Activated CD4-positive, alpha-beta T cell treated with anti-CD3 and anti-CD28 coated beads for 24 hours (primary cell): Measurements from ENCODE around the gene DTX1.
"Not testable (repeated sequence)": the region's sequence is repeated elsewhere in the genome, so short reads cannot be mapped to it uniquely, and the experiment has no call there.

Experiments used
- DNase-seq, 2 donors: peaks; one replicate each; pipeline ENCODE4 v3.0.0-alpha.2; 2020; ENCODE audit warnings: low read depth in 2 of 2

DTX1 gene

DNA sequence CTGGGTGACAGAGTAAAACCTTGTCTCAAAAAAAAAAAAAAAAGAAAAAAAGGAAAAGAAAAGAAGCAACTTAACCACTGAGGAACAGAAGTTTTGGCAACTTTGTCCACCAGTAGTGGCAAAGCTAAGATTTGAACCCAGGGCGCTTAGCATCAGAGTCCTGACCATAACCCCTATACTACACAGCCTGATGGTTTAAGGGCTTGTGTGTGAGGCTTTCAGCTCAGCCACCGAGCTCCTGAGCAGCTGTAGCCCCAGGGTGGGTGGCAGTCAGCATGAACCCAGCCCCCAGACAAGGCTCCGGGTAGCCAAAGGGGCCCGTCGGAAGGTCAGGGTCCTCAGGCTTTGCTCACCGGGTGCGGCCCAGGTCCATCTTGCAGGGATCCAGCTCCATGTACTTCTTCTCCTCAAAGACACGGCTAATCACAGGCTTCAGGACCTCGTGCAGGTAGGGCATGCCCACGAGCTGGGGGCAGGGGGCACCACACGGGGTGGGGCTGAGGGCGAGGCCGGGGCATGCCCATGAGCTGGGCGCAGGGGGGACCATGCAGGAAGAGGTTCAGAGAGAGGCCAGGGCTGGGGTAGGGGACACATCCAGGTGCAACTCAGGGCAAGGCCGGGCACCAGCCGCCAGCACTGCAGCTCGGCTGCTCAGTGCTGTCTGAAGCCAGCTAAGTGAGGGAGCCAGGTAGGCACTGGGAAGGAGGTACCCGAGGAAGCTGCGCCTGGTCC, 58.1 kb downstream of the DTX1 start:
- DNase-seq: no peak

DNA sequence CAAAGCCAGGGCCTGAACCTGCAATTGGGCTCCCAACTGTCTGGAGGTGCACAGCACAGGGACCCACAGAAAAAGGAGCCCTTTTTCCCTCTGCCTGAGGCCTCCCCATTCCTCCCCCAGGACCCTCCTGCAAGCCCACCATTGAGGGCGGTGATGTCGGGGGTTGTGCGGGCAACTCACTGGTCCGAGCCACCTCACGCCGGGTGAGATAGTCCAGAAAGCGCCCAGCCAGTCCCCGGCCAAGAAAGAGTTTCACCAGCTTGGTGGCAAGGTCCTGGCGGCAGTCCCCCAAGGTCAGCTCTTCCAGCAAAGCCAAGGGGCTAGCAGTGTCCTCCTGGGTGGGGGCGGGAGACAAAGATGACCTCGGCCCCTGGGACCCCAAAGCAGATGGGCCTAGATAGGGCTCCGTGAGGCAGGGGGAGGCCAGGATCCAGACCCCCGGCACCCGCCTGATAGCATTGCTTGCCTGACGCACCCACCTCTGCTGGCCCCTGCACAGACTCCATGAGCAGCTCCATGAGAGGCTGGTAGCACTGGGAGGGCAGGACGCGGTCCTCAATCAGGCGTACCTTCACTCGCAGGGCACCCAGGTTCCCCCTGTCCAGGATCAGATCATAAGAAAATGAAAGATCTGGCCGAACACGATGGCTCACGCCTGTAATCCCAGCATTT, 59.1 kb downstream of the DTX1 start:
- DNase-seq: no peak

GRCh38 chr12:113116875-113117274, 60.3 kb downstream of the DTX1 start:
- no peak for DNase-seq

GRCh38 chr12:113117684-113118083, 61.2 kb downstream of the DTX1 start:
- not testable (repeated sequence) for DNase-seq

DNA sequence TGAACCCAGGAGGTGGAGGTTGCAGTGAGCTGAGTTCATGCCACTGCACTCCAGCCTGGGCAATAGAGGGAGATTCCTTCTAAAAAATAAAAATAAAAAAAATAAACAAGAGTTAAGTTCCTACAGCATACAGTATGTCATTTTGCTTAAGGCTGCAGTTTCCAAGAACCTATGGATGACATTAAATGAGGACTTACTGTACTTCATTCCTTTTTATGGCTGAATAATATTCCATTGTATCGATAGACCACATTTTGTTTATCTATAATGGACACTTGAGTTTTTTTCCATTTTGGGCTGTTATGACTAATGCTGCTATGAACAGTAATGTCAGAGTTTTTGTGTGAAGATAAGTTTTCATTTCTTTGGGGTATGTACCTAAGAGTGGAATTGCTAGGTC, 61.6 kb downstream of the DTX1 start:
- no peak for DNase-seq

DNA sequence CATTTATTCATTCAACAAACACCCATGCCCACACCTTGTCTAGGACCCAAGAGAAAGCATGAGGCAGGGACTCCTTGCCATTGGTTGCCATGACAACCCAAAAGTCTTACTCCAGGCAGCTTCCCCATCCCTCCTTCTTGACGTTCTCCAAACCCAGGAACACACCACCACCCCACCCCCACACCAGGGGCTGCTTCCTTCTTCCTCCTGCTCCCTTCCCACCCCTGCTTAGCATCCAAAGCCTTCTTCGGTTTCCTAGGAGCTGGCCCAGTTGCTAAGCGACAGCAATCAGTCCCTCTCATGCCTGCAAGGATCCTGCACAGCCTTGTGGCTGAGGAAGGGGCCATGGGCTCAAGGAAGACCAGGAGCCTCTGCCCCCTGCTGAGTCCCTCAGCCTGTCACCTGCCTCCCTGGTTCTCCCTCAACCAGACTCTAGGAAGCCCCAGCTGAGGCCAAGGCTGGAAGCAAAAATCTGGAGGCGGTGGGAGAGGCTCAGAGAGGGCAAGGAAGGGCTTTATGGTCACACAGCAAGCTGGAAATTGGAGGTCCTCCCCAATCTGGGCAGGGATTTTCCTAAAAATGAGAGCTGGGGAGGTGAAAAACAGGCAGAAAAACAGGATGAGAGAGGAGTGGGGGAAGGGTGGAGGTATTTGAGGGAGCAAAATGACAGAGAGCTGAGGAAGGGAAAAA, 63.6 kb downstream of the DTX1 start:
- DNase-seq: no peak

DNA sequence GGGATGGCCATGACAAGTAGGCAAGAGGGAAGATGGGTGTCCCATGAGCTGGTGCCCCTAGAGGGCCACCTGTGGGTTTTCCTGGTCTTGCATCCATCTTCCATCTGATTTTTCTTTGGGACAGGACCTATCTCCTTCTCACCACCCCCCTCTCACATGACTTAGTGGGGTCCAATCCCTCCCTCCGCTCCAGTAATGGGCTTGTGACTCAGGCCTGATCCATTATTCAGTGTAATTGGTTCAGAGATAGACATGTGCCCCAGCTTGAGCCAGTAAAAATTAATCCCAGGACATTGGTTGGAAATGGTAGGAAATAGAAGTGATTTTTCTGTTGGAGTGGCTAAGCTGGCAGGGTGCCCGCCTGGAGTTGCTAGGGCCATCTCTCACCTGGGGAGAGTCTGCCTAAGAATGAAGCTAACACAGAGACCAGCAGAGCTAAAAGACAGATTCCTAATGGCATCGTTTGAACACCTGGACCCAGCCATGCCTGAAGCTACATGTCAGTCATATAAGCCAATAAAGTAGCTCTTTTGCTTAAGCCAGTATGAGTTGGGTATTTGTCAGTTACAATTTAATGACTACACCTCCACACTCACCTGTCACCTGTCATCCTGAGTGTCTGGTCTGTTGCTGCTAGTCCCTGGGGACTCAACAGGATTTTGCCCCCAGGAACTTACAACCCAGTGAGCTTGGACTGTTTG, 64.3 kb downstream of the DTX1 start:
- no peak for DNase-seq

DNA sequence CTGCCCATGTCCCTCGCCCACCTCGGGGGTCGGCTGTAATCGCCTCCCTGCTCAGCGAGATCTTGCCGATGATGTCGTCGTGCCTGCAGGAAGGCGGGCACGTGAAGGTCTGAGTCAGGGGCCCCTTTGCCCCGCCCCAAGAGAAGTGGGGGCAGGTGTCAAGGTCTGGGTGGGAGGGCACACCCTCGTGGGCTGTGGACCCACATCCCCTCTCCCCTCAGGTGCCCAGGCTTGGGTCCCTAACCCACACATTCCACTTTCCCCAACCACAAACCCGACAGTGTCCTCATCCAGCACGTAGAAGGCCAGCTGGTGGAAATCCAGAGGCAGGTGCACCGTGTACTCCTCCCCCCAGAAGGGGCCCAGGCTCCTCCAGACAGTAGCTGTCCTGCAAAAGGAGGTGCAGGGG, 71.3 kb downstream of the DTX1 start:
- DNase-seq: no peak

- DNase-seq: no peak
These were observed 72.5 kb downstream of the DTX1 start for GRCh38 chr12:113128802-113129663.

DNA sequence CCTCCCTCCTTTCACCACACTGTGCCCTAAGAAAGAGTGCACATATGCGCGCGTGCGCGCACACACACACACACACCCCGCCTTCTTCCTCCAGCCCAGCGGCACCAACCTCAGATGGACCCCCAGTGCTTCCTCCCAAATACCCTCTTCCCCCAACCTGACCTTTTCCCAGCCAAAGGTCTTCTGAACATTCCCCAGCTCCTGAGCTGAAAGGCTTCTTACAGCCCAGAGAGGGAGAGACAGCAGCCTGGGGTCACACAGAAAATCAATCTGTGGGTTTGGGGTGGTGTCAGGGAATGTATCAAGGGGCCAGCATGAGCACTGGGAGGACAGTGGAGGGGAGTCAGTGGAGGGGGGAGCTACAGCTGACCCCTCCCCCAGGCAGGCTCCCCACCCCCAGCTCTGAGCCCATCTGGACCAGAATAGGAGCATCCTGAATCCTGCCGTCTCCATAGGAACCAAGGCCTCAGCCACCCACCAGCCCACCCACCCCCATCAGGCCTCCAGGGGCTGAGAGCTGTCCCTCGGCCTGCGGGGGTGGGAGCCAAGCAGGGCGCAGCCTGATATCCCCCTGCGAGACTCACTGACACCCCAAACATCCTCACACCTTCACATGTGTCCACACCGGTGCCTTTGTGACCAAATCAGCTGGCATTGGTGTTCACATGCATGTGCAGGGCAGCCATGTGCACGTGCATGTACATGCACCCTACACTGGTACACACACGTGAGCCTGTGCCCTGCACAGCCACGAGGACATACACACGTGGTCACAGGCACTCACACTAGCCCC, 73.3 kb downstream of the DTX1 start:
- DNase-seq: no peak

GRCh38 chr12:113130457-113131135, 74.1 kb downstream of the DTX1 start:
- no peak for DNase-seq

DNA sequence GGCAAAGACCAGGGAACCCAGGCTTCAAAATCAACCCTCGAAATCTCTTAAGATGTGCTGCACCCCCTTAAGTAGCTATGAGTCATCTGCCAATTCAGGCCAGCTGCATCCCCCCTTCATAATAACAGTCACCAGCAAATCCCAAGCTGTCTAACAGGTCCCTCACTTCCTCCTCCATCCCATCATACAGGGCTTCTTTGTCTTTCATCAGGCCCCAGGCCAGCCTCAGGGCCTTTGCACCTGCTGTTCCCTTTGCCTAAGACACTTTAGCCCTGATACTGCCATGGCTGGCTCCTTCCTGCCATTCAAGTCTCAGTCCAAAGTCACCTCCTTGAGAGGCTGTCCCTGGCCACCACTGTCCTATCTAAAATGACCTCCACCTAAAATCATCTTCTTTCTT, 75.0 kb downstream of the DTX1 start:
- DNase-seq: no peak

DNA sequence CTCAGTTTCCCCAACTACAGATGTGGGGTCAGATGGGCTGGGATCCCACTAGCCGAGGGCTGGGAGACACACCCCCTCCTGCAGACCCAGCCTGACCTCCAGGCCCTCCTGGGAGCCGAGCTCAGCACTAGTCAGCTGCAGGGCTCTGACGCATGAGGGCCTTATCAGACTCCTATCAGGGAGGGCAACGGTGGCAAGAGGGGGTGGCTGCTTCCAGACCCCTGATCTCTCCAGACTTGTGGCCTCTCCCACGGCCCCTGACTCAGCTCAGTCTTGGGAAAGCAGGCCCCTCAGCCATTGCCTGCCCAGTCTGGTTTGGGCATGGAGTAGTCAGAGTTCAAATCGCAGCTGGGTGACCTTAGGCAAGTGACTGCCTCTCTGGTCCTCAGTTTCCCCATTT, 76.5 kb downstream of the DTX1 start:
- no peak for DNase-seq

DNA sequence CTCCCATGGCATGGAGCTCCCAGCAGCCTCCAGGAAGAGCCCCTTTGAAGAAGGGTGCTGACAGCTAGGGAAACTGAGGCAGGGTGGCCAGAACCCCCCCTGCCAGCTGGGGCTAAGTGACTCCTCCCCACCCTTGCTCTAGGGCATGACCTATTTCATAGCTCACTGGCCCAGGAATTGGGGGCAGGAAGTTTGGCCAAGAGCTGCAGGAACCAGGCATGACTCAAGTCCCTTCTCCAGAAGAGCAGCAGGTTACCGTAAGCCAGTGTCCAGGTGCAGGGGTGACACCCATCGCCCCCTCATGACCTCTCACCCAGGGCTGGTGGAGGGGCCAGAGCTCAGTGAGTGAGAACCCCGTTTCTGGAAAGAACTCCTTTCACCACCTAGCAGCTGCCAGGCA, 77.1 kb downstream of the DTX1 start:
- no peak for DNase-seq

- DNase-seq: no peak
These were observed 77.5 kb downstream of the DTX1 start for GRCh38 chr12:113134071-113134470.

DNA sequence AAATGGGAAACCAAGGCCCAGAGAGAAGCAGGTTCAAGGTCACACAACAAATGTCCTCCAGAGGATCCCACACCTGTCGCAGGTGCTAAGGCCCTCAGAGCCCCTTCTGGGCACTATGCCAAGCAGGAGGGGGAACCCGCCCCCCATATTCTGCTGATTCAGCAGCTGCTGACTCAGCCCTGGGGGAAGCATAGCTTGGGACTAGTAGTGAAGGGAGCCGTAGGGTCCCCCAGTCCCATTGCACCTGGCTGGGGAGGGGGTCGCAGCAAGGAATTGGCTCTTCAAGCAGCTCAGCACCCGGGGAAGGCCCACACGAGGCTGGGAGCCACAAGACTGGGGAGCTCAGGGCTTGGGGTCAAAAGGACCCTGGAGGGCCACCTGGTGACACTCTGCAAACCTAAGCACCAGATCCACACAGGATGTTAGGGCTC, 78.0 kb downstream of the DTX1 start:
- DNase-seq: no peak

DNA sequence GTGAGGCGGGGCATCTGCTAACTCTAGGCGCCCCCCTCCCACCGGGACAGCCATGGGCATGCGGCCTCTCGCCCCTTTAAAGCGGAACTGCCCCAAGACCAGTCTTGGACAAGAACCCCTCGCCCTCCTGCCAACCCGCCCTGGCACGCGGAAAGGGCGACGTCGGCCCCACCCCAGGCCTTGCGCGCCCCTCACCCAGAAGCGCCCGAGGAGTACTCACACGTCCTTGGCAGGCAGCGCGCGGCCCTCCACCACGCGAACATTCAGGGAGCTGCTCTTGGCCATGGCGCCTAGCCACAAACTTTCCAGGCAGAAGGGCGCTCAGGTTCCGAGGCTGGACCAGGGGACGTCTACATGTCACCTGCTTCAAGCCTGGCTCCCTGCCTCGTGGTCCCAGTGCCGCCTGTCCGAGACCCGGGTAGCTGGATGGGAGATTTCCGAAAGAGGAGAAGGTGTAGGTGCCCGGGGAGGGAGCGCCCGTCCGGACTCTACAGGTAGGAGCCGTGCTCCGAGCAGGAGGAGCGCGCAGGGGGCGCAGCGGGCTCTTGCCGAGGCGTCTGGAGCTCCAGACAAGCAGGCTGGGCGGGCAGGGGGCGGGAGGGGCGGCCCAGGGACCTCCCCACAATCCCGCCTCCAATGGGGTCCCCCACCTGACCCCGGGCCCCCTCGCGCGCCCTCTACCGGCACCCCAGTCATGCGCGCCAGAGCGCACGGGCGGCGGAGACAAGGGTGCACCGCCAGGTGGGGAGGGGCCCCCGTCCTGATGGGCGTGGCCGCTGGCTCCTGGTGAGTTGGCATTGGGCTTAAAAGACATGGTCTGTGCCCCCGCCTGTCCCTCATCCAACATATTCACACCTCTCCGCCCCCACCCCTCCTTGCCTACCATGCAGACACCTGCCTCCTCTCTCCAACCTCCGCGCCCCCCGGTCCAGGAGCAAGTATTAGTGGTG, 78.9 kb downstream of the DTX1 start, which contains the start of gene RASAL1:
Gene RASAL1, minus strand, starts transcription at position 584 of the 950 bp plus-strand sequence. Its CDS starts 299 bp downstream, at position 285.
- peak; percentile 78 to 84 for DNase-seq

DNA sequence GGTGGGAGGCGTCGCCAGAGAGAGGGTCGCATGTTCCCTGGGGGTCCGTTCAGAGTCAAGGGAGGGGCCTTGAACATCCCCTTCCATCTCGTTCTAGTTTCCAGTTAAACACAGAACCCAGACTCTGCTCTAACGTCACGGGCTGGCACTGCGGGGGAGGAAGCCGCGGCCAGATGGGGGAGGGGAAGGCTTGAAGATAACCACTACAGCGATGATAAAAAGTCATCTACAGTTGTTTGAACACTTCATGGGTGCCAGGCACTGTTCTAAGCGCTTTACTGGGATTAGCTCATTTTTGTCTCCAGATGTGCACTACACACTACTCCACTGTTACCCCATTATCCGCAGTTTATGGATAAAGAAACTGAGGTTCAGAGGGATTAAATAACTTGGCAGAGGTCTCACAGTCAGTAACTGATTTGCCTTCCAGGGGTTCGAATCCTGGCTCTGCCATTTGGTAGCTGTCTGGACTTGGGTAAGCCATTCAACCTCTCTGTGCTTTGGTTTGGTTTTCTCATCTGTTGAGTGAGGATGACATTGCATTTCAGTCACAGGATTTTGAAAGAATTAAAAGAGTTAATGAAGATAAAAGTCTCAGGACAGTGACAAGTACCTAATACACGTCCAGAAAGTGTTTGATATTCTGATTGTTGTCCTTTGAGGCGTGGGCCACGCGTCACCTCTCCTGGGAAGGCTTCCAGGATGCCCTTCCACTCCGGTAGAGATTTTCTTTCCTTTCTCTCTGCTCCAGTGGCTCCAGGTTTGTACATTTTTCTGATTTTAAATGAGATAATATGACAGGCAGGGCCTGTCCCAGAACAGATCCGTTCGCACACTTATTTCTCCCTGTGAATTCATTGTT, 79.8 kb downstream of the DTX1 start:
- DNase-seq: peak; percentile 47 to 56
